SH-SY5Y (cell line): ENCODE measurements around the gene CLEC16A.

ENCODE experiments used
- GATA2 ChIP-seq: IDR thresholded peaks from 2 replicates; pipeline ENCODE4 v1.6.1; 2011; ENCODE audit warnings: mild to moderate bottlenecking, low read depth, low read length
- GATA3 ChIP-seq: IDR thresholded peaks from 2 replicates; pipeline ENCODE4 v1.6.1; 2011; ENCODE audit warnings: low read depth, mild to moderate bottlenecking, low read length, moderate library complexity

DNA sequence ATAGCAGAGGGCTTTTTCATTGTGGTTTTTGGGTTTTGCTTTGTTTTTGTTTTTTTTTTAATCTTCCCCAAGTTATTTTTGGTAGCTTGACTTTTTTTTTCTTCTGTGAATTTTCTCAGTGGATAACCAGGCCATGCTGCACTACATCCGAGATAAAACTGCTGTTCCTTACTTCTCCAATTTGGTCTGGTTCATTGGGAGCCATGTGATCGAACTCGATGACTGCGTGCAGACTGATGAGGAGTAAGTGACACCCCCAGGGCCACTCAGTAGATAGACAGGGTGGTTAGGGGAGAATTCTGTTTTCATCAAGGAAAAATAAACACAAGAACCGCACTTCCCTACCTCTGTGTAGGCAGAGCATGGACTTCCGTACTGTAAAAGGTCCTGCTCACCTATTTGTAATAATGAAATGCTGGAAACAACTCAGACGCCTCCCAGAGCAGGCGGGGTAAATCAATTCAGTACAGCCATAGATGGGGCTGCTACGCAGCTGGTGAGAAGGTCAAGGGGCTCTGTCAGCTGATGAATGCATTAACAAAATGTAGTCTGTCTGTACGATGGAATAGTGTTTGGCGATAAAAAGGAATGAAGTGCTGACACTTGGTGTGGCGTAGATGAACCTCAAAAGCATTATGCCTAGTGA lies 28.6 kb downstream of the CLEC16A start:
- TF ChIP-seq GATA3 = no peak
- no peak for TF ChIP-seq GATA2
